Epithelial cell of prostate (primary cell): ENCODE data around the gene TSPAN2.

Source experiments
- DNase-seq: peaks from one replicate; pipeline ENCODE4 v3.0.0-alpha.2; 2011; ENCODE audit warnings: low read depth, low spot score
- H3K27ac ChIP-seq: fragments of 450-650 bp; 2 replicates; pipeline ENCODE4 v1.5.1; 2017; ENCODE audit warnings: mild to moderate bottlenecking

The TSPAN2 gene

GRCh38 chr1:115077984-115078330 lies 11.3 kb downstream of the TSPAN2 start:
- DNase-seq = no peak
- H3K27ac ChIP-seq = no peak overlapping the region

GRCh38 chr1:115077286-115077983 lies 11.9 kb downstream of the TSPAN2 start:
- DNase-seq = no peak
- no peak overlapping the region for H3K27ac ChIP-seq

GRCh38 chr1:115076384-115076915 lies 12.9 kb downstream of the TSPAN2 start:
- DNase-seq = no peak
- H3K27ac ChIP-seq = no peak overlapping the region

GRCh38 chr1:115074839-115075534 lies 14.3 kb downstream of the TSPAN2 start:
- DNase-seq = no peak
- H3K27ac ChIP-seq = no peak overlapping the region

- DNase-seq = no peak
Observed at GRCh38 chr1:115073298-115074087, 15.8 kb downstream of the TSPAN2 start.

GRCh38 chr1:115071012-115071664 lies 18.2 kb downstream of the TSPAN2 start:
- no peak for DNase-seq
- H3K27ac ChIP-seq = no peak overlapping the region

More at GRCh38 chr1:115073298-115074087, 15.8 kb downstream of the TSPAN2 start:
- H3K27ac ChIP-seq = no peak overlapping the region

GRCh38 chr1:115069659-115070308 lies 19.5 kb downstream of the TSPAN2 start:
- DNase-seq = no peak

GRCh38 chr1:115068826-115069585 lies 20.3 kb downstream of the TSPAN2 start:
- peak; percentile 64 for DNase-seq
- peak overlapping the region; percentile 61 for H3K27ac ChIP-seq

More at GRCh38 chr1:115069659-115070308, 19.5 kb downstream of the TSPAN2 start:
- H3K27ac ChIP-seq = peak overlapping the region; percentile 61

GRCh38 chr1:115067161-115067859 lies 22.0 kb downstream of the TSPAN2 start:
- no peak for DNase-seq
- H3K27ac ChIP-seq = no peak overlapping the region

GRCh38 chr1:115065021-115065420 lies 24.3 kb downstream of the TSPAN2 start:
- H3K27ac ChIP-seq = no peak overlapping the region
- DNase-seq = no peak

- no peak for DNase-seq
- no peak overlapping the region for H3K27ac ChIP-seq
Observed at GRCh38 chr1:115064461-115064860, 24.8 kb downstream of the TSPAN2 start.

GRCh38 chr1:115063228-115063901 lies 25.9 kb downstream of the TSPAN2 start:
- peak; percentile 24 for DNase-seq

GRCh38 chr1:115062542-115063004 lies 26.7 kb downstream of the TSPAN2 start:
- peak; percentile 64 for DNase-seq
- peak overlapping the region; percentile 92 for H3K27ac ChIP-seq

More at GRCh38 chr1:115063228-115063901, 25.9 kb downstream of the TSPAN2 start:
- H3K27ac ChIP-seq = peak overlapping the region; percentile 92

- DNase-seq = no peak
- no peak overlapping the region for H3K27ac ChIP-seq
Observed at GRCh38 chr1:115060501-115060900, 28.8 kb downstream of the TSPAN2 start.

GRCh38 chr1:115059316-115059715 lies 30.0 kb downstream of the TSPAN2 start:
- H3K27ac ChIP-seq = no peak overlapping the region
- no peak for DNase-seq

GRCh38 chr1:115057661-115058254 lies 31.5 kb downstream of the TSPAN2 start:
- no peak for DNase-seq

GRCh38 chr1:115056395-115056798 lies 32.9 kb downstream of the TSPAN2 start:
- no peak for DNase-seq
- H3K27ac ChIP-seq = no peak overlapping the region

More at GRCh38 chr1:115057661-115058254, 31.5 kb downstream of the TSPAN2 start:
- H3K27ac ChIP-seq = no peak overlapping the region
